ENCODE data around the gene GPT2. TPM values are rescaled to one million over a fixed set of nuclear protein-coding genes. Genes with fewer than 3 reads are reported as not detected.
A peak's percentile ranks its signal among the peaks of the same experiment; 100 is the strongest.
"Not testable (repeated sequence)": the region's sequence is repeated elsewhere in the genome, so short reads cannot be mapped to it uniquely, and the experiment has no call there.

Gene GPT2
- polyA plus RNA-seq, 3 donors from 2014 or later: 0.48 to 0.62 TPM; not detected in 1

- no peak overlapping the region for H3K27ac Mint-ChIP-seq
- H3K4me1 Mint-ChIP-seq: no peaks in the 10 kb centered on the region
- H3K36me3 Mint-ChIP-seq: no peaks in the 10 kb centered on the region
- peak; percentile 34 to 41 (median 36) for DNase-seq
- H3K9me3 Mint-ChIP-seq: no peaks in the 10 kb centered on the region
- H3K4me3 Mint-ChIP-seq: no peak overlapping the region
- H3K27me3 Mint-ChIP-seq (ENCODE audit: low read depth in 3 of 3): peaks cover 0 to 2% (median 1%) of the 10 kb centered on the region in 3 donors
These were observed 30.3 kb upstream of the GPT2 start for GRCh38 chr16:46853713-46854443.

DNA sequence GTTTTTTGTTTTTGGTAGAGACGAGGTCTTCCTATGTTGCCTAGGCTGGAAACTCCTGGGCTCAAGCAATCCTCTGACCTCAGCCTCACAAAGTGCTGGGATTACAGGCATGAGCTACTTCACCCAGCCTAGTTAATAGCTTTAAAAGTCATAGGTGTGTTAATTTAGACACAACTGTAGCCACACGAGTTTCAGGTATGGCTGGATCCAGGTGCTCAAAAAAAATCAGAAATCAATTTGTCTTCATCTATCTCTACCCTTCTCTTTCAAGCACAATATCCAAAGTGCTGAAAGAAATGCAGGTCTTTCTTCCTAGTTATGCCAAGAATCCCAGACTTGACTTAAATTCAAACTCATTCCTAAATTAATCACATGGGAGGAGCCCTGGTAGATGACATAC, 29.3 kb upstream of the GPT2 start:
- Mint-ChIP-seq H3K27me3 (ENCODE audit: low read depth in 3 of 3) (peaks cover 0 to 2% (median 1%) of the 10 kb centered on the region in 3 donors), H3K36me3 (no peaks in the 10 kb centered on the region), H3K4me3 (no peak overlapping the region), H3K4me1 (no peaks in the 10 kb centered on the region), H3K27ac (no peak overlapping the region), H3K9me3 (no peaks in the 10 kb centered on the region)
- no peak for DNase-seq

- peaks cover 0 to 2% (median 1%) of the 10 kb centered on the region in 3 donors for H3K27me3 Mint-ChIP-seq (ENCODE audit: low read depth in 3 of 3)
- H3K36me3 Mint-ChIP-seq: no peaks in the 10 kb centered on the region
- no peak for DNase-seq
- no peaks in the 10 kb centered on the region for H3K4me1 Mint-ChIP-seq
- no peak overlapping the region for H3K27ac Mint-ChIP-seq
- no peaks in the 10 kb centered on the region for H3K9me3 Mint-ChIP-seq
- no peak overlapping the region for H3K4me3 Mint-ChIP-seq
These were observed 28.8 kb upstream of the GPT2 start for GRCh38 chr16:46855389-46855788.

DNA sequence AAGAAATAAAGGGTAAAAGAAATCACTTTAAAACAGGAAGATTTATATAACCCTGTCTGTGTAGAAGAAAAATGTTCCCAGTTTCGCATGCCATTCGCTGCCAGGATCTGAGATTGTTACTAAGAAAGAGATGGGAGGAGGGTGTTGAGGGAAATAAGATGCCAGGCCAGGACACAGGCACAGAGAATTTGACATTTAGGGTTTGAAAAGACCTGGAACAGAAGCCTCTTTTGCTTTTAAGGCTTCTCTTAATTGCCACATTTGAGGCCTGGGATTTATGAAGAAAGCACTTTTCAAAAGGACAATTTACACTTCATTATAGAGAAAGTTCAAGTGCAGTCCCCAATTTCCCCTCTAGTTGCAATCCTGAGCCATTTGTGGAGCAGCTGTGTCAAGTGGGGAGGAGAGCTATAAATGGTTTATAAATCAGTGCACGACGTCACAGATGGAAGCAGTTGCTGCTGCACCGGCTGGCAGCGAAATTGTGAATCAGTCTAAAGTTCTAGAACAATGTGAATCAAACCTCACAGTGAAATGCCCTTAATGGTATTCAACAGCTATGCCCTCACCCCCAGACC, 26.7 kb upstream of the GPT2 start:
- Mint-ChIP-seq H3K36me3 (no peaks in the 10 kb centered on the region), H3K4me3 (no peak overlapping the region), H3K4me1 (no peaks in the 10 kb centered on the region), H3K27ac (no peak overlapping the region), H3K27me3 (ENCODE audit: low read depth in 3 of 3) (peaks cover 0 to 2% (median 2%) of the 10 kb centered on the region in 3 donors), H3K9me3 (no peaks in the 10 kb centered on the region)
- DNase-seq: no peak

- Mint-ChIP-seq H3K27ac (no peak overlapping the region), H3K27me3 (ENCODE audit: low read depth in 3 of 3) (peaks cover 0 to 2% (median 2%) of the 10 kb centered on the region in 3 donors), H3K4me1 (no peaks in the 10 kb centered on the region), H3K9me3 (no peaks in the 10 kb centered on the region), H3K36me3 (no peaks in the 10 kb centered on the region), H3K4me3 (no peak overlapping the region)
- DNase-seq: no peak
These were observed 26.0 kb upstream of the GPT2 start for GRCh38 chr16:46858151-46858550.

DNA sequence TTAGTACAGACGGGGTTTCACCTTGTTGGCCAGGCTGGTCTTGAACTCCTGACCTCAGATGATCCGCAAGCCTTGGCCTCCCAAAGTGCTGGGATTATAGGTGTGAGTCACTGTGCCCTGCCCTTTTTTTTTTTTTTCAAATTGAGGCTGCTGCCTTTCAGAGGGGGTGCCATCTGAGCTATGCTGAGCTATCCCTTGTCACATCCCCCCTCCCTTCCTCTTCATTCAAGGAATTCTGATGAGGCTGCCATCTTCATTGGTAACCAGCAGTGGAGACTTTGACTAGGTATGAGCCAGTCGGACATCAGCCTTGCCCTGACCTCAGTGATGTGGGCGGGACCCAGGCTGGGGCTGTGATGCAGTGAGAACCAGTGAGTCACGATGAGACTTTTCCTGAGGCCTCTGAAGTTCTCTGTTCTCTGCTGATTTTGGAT, 24.4 kb upstream of the GPT2 start:
- Mint-ChIP-seq H3K9me3 (no peaks in the 10 kb centered on the region), H3K27ac (no peak overlapping the region)

GRCh38 chr16:46862555-46863447, 21.4 kb upstream of the GPT2 start:
- no peak for DNase-seq
- Mint-ChIP-seq H3K27ac (no peak overlapping the region), H3K4me1 (no peaks in the 10 kb centered on the region), H3K36me3 (no peaks in the 10 kb centered on the region), H3K9me3 (no peaks in the 10 kb centered on the region), H3K27me3 (ENCODE audit: low read depth in 3 of 3) (peaks cover 1 to 2% (median 2%) of the 10 kb centered on the region in 3 donors), H3K4me3 (no peak overlapping the region)

More for the DNA sequence above, 24.4 kb upstream of the GPT2 start:
- Mint-ChIP-seq H3K4me3 (no peak overlapping the region), H3K4me1 (no peaks in the 10 kb centered on the region), H3K36me3 (no peaks in the 10 kb centered on the region), H3K27me3 (ENCODE audit: low read depth in 3 of 3) (peaks cover 0 to 2% (median 2%) of the 10 kb centered on the region in 3 donors)
- DNase-seq: no peak

DNA sequence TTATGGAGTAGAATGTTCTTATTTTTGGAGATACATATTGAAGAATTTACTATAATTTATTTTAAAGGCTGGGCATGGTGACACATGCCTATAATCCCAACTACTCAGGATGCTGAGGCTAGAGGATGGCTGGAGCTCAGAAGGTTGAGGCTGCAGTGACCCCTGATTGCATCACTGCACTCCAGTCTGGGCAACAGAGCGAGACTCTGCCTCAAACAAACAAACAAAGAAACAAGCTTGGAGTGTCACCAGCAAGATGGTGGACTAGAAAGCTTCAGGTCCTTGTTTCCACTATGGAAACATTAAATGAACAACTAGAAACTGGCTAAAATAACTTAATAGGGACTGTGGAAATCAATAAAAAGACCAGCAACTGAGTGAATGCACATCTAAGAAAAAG, 17.9 kb upstream of the GPT2 start:
- no peak overlapping the region for H3K4me3 Mint-ChIP-seq
- no peaks in the 10 kb centered on the region for H3K9me3 Mint-ChIP-seq
- H3K27me3 Mint-ChIP-seq (ENCODE audit: low read depth in 3 of 3): peaks cover 0 to 4% (median 1%) of the 10 kb centered on the region in 3 donors
- DNase-seq: no peak
- H3K36me3 Mint-ChIP-seq: no peaks in the 10 kb centered on the region
- no peak overlapping the region for H3K27ac Mint-ChIP-seq
- H3K4me1 Mint-ChIP-seq: no peaks in the 10 kb centered on the region

- H3K36me3 Mint-ChIP-seq; H3K27ac Mint-ChIP-seq; H3K4me1 Mint-ChIP-seq; H3K27me3 Mint-ChIP-seq (ENCODE audit: low read depth in 3 of 3); H3K4me3 Mint-ChIP-seq; DNase-seq; H3K9me3 Mint-ChIP-seq: not testable (repeated sequence)
These were observed 16.7 kb upstream of the GPT2 start for GRCh38 chr16:46867486-46867885.

- not testable (repeated sequence) for H3K4me1 Mint-ChIP-seq; H3K36me3 Mint-ChIP-seq; DNase-seq; H3K27me3 Mint-ChIP-seq (ENCODE audit: low read depth in 3 of 3); H3K9me3 Mint-ChIP-seq; H3K4me3 Mint-ChIP-seq; H3K27ac Mint-ChIP-seq
These were observed 15.3 kb upstream of the GPT2 start for GRCh38 chr16:46868891-46869290.

DNA sequence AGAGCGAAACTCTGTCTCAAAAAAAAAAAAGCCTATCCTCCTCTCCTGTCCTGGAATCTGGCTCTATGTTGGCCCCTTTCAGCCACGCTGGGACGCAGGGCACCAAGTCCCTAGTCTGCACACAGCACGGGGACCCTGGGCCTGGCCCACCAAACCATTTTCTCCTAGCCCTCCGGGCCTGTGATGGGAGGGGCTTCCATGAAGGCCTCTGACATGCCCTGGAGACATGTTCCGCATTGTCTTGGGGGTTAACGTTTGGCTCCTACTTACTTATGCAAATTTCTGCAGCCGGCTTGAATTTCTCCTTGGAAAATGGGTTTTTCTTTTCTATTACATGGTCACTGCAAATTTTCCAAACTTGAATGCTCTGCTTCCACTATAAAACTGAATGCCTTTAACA, 12.6 kb upstream of the GPT2 start:
- DNase-seq: no peak
- Mint-ChIP-seq H3K36me3 (no peaks in the 10 kb centered on the region), H3K27me3 (ENCODE audit: low read depth in 3 of 3) (peaks cover 0 to 4% (median 1%) of the 10 kb centered on the region in 3 donors), H3K9me3 (no peaks in the 10 kb centered on the region), H3K4me1 (no peaks in the 10 kb centered on the region), H3K27ac (no peak overlapping the region), H3K4me3 (no peak overlapping the region)

DNA sequence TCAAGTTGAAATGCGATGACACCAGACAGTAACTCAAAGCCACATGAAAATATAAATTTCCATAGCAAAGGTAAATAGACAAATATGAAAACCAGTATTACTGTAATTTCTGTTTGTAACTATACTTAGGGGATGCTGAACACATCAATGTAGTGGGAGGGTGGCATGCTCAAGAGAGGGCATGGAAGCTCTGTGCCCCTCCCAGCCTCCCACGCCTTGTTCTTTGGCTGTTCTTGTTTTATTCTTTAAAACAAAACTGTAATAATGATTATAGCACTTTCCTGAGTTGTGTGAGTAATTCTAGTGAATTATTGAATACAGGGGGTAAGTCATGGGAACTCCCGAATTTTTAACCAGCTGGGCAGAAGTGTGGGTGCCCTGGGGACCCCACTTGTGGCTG, 11.0 kb upstream of the GPT2 start:
- Mint-ChIP-seq H3K36me3 (no peaks in the 10 kb centered on the region), H3K4me1 (no peaks in the 10 kb centered on the region), H3K9me3 (no peaks in the 10 kb centered on the region), H3K27ac (no peak overlapping the region), H3K27me3 (ENCODE audit: low read depth in 3 of 3) (peaks cover 0 to 4% (median 0%) of the 10 kb centered on the region in 3 donors), H3K4me3 (no peak overlapping the region)
- no peak for DNase-seq

DNA sequence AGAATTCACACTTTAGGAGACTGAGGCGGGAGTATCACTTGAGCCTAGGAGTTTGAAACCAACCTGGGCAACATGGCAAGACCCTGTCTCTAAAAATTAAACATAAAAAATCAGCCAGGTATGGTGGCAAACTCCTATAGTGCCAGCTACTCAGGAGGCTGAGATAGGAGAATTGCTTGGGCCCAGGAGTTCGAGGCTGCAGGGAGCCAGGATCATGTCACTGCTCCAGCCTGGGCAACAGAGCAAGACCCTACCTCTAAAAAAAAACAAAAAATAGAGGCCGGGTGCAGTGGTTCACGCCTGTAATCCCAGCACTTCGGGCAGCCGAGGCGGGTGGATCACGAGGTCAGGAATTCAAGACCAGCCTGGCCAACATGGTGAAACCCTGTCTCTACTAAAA, 8.9 kb upstream of the GPT2 start:
- Mint-ChIP-seq H3K27ac (no peak overlapping the region), H3K27me3 (ENCODE audit: low read depth in 3 of 3) (peaks cover 0 to 2% (median 0%) of the 10 kb centered on the region in 3 donors), H3K4me1 (no peaks in the 10 kb centered on the region), H3K9me3 (no peaks in the 10 kb centered on the region), H3K36me3 (no peaks in the 10 kb centered on the region), H3K4me3 (no peak overlapping the region)
- no peak for DNase-seq

Data from immature natural killer cell (primary cell).